ENCODE data around the gene PTRHD1. TPM values are rescaled to one million over a fixed set of nuclear protein-coding genes. Genes with fewer than 3 reads are reported as not detected.
A peak's percentile ranks its signal among the peaks of the same experiment; 100 is the strongest.

PTRHD1 gene
- total RNA-seq, 1 experiment from 2014 or later, result 39.2 TPM

DNA sequence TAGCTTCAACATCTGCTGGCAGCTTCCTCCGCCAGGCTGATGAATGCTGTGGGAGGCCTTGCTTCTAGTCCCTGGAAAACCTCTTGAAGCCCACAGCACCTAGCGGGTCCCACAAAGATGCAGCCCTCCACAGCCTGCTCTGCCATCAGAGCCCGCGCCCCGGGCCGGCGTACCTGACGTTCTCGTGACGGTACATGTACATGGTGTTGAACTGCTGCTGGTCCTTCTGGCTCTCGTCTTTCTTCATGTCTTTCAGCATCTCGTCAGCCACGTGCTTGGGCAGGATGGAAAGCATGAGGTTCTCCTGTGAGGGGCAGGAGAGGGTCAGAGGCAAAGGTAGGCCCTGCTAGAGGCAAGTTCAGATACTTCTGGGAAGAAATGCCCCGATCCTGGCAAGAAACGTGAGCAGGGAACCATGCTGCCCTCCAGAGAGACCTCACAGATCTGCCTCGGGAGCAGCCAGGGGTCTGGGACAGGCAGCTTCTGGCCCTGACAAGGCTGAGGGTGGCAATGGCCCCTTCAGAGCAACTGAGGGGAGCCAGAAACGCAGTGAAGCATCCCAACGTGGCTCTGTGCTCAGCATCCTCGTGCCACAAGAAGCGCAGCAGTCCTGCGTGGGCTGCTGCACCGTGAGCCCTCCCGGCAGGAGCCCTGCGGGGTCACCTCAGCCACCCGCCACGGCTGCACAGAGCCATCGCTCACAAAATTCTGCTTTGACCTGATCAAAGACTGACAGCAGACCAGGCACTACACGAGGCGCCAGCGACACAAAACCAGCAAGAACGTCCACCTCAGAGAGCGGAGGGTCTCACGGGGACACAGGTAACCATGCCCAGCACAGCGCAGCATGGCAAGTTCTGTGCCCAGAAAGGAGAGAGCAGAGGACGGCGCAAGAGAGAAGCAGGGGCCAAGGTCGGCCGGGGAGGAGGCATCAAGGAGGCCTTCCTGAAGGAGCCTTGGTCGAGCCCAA lies 49.2 kb upstream of the PTRHD1 start:
- Mint-ChIP-seq H3K27me3 (ENCODE audit: low read depth) (no peaks in the 10 kb centered on the region; the same call in none of the 2 replicates), H3K9me3 (peaks cover 21% of the 10 kb centered on the region), H3K4me3 (no peak overlapping the region), H3K36me3 (peaks cover 26% of the 10 kb centered on the region), H3K27ac (peak overlapping the region; percentile 70), H3K4me1 (peaks cover 13% of the 10 kb centered on the region)
- ATAC-seq (no peak), DNase-seq (ENCODE audit: low spot score) (no peak)
- POLR2A ChIA-PET, result no interaction called here
- CTCF ChIA-PET, result no interaction called here
- TF ChIP-seq, protein P1, sequence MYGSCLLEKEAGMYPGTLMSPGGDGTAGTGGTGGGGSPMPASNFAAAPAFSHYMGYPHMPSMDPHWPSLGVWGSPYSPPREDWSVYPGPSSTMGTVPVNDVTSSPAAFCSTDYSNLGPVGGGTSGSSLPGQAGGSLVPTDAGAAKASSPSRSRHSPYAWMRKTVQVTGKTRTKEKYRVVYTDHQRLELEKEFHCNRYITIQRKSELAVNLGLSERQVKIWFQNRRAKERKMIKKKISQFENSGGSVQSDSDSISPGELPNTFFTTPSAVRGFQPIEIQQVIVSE (CRISPR knock-in tag; IDR thresholded peaks at IDR 0.05; ENCODE audit: borderline replicate concordance), result no peak
- no peak for TF ChIP-seq TP53 (CRISPR knock-in tag; IDR thresholded peaks at IDR 0.05)
- TF ChIP-seq, protein P2, sequence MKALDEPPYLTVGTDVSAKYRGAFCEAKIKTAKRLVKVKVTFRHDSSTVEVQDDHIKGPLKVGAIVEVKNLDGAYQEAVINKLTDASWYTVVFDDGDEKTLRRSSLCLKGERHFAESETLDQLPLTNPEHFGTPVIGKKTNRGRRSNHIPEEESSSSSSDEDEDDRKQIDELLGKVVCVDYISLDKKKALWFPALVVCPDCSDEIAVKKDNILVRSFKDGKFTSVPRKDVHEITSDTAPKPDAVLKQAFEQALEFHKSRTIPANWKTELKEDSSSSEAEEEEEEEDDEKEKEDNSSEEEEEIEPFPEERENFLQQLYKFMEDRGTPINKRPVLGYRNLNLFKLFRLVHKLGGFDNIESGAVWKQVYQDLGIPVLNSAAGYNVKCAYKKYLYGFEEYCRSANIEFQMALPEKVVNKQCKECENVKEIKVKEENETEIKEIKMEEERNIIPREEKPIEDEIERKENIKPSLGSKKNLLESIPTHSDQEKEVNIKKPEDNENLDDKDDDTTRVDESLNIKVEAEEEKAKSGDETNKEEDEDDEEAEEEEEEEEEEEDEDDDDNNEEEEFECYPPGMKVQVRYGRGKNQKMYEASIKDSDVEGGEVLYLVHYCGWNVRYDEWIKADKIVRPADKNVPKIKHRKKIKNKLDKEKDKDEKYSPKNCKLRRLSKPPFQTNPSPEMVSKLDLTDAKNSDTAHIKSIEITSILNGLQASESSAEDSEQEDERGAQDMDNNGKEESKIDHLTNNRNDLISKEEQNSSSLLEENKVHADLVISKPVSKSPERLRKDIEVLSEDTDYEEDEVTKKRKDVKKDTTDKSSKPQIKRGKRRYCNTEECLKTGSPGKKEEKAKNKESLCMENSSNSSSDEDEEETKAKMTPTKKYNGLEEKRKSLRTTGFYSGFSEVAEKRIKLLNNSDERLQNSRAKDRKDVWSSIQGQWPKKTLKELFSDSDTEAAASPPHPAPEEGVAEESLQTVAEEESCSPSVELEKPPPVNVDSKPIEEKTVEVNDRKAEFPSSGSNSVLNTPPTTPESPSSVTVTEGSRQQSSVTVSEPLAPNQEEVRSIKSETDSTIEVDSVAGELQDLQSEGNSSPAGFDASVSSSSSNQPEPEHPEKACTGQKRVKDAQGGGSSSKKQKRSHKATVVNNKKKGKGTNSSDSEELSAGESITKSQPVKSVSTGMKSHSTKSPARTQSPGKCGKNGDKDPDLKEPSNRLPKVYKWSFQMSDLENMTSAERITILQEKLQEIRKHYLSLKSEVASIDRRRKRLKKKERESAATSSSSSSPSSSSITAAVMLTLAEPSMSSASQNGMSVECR (CRISPR knock-in tag; IDR thresholded peaks at IDR 0.05; ENCODE audit: borderline replicate concordance), result no peak
- no peak for TF ChIP-seq ZNF317 (CRISPR knock-in tag; IDR thresholded peaks at IDR 0.05; ENCODE audit: borderline replicate concordance, low read depth)
- TF ChIP-seq ZNF263 (CRISPR knock-in tag; IDR thresholded peaks at IDR 0.05; ENCODE audit: low read depth), result no peak
- TF ChIP-seq NFYB (CRISPR knock-in tag; conservative IDR thresholded peaks at IDR 0.05; ENCODE audit: low read depth), result no peak
- TF ChIP-seq TCF7 (CRISPR knock-in tag; IDR thresholded peaks at IDR 0.05; ENCODE audit: low read depth), result no peak
- no peak for TF ChIP-seq ELF4 (CRISPR knock-in tag; IDR thresholded peaks at IDR 0.05; ENCODE audit: low read depth)

DNA sequence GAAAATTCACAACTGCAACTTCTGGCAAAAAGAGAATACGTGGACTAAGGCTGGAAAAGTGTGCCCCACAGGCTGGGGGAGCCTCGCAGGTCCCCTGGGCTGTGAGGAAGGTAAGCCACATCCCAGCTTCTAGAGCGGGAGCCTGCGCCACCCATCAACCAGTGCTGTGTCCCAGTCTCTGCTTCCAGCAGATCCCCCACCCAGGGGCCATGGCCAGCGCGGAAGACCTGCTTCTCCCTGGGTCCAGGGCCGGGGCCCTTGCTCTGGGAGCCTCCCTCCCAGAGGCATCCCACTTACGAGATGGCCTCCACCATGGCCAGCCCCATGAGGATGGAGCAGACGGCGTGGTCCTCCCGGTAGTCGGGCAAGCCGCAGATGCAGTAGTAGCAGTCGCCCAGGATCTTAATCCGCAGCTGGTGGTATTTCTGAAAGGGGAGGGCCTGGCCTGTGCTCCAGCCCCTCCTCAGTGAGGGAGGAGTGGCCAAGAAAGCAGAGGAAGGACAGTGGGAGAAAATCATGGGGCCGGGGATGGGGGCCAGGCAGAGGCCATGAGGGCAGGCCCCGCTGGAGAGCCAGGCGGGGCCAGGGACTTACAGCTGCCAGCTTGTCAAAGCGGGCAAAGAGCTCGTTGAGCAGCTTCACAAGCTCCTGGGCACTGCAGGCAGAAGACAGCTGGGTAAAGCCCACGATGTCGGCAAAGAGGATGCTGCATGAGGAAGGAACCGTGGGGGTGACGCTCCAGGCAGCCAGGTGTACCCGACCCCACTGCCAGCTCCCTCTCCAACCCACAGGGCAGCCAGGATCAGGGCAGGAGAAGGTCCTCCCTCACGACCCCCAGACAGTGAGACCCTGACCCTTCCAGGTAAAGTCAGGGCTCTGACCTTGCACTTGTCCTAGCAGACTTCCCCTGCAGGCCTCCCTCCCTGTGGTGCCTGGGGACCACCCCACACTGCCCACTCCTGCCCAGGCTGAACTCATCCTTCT lies 48.1 kb upstream of the PTRHD1 start:
- no peaks in the 10 kb centered on the region; the same call in 1 of the 2 replicates for H3K27me3 Mint-ChIP-seq (ENCODE audit: low read depth)
- peaks cover 13% of the 10 kb centered on the region for H3K4me1 Mint-ChIP-seq
- H3K4me3 Mint-ChIP-seq, result no peak overlapping the region
- H3K36me3 Mint-ChIP-seq, result peaks cover 23% of the 10 kb centered on the region
- H3K9me3 Mint-ChIP-seq, result peaks cover 13% of the 10 kb centered on the region; the same call in 1 of the 2 replicates
- no peak for TF ChIP-seq ZNF219 (CRISPR knock-in tag; IDR thresholded peaks at IDR 0.05; ENCODE audit: borderline replicate concordance)
- no peak for TF ChIP-seq GTF2I (CRISPR knock-in tag; conservative IDR thresholded peaks at IDR 0.05)
- CTCF ChIA-PET, result interaction anchor here (0.7 to 3.1 kb wide), 2 partner anchors 11 to 57 kb away, joined by 3 to 10 read pairs; no protein-coding TSS in a partner anchor
- no peak for DNase-seq (ENCODE audit: low spot score)
- peak overlapping the region; percentile 76 for H3K27ac Mint-ChIP-seq
- POLR2A ChIA-PET, result no interaction called here
- no peak for ATAC-seq

DNA sequence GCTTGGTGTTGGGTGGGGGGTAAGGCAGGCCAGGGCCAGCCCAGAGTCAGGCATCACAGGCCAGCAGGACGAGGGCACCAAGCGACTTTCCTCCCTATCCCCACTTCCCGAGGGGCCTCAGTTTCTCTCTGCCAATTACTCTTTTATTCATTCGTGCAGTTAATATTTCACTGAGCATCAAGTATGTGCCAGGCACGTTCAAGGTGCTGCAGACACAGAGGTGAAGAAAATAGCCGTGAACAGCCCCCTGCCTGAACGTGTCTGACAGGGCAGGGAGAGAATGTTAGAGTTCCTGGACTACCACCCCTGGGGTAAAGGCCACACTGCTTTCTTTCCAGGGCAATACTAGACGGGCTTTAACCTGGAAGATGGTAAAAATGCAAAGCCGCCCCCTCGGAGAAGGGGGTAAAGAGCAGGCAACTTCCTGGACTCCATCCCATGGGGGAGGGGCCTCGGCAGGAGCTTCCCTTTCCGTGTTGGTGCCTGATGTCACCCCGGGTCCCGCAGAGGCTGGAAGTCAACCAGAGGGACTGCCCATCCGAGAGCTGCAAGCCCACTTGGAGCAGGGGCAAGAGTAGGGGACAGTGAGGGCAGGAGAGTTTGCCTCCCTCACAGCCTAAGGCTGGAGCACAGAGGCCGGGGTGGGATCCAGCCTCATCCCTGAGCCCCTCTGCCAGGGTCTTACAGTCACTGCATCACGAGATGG lies 47.1 kb upstream of the PTRHD1 start:
- Mint-ChIP-seq H3K36me3 (peaks cover 22% of the 10 kb centered on the region), H3K27ac (peak overlapping the region; percentile 63; the same call in 1 of the 2 replicates), H3K4me1 (peaks cover 11% of the 10 kb centered on the region), H3K27me3 (ENCODE audit: low read depth) (no peaks in the 10 kb centered on the region), H3K9me3 (peaks cover 6% of the 10 kb centered on the region; the same call in 1 of the 2 replicates), H3K4me3 (no peak overlapping the region)
- no peak for DNase-seq (ENCODE audit: low spot score)
- TF ChIP-seq, protein P3, sequence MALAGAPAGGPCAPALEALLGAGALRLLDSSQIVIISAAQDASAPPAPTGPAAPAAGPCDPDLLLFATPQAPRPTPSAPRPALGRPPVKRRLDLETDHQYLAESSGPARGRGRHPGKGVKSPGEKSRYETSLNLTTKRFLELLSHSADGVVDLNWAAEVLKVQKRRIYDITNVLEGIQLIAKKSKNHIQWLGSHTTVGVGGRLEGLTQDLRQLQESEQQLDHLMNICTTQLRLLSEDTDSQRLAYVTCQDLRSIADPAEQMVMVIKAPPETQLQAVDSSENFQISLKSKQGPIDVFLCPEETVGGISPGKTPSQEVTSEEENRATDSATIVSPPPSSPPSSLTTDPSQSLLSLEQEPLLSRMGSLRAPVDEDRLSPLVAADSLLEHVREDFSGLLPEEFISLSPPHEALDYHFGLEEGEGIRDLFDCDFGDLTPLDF (CRISPR knock-in tag; IDR thresholded peaks at IDR 0.05), result no peak
- TF ChIP-seq ZNF416 (CRISPR knock-in tag; IDR thresholded peaks at IDR 0.05), result no peak
- TF ChIP-seq NFATC4 (CRISPR knock-in tag; IDR thresholded peaks at IDR 0.05), result no peak
- no peak for TF ChIP-seq TEAD1 (CRISPR knock-in tag; IDR thresholded peaks at IDR 0.05)
- TF ChIP-seq FOXJ3 (CRISPR knock-in tag; IDR thresholded peaks at IDR 0.05; ENCODE audit: borderline replicate concordance), result no peak
- no peak for TF ChIP-seq ELF4 (CRISPR knock-in tag; IDR thresholded peaks at IDR 0.05; ENCODE audit: low read depth)
- TF ChIP-seq TP53 (CRISPR knock-in tag; IDR thresholded peaks at IDR 0.05), result no peak
- TF ChIP-seq, protein P4, sequence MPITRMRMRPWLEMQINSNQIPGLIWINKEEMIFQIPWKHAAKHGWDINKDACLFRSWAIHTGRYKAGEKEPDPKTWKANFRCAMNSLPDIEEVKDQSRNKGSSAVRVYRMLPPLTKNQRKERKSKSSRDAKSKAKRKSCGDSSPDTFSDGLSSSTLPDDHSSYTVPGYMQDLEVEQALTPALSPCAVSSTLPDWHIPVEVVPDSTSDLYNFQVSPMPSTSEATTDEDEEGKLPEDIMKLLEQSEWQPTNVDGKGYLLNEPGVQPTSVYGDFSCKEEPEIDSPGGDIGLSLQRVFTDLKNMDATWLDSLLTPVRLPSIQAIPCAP (CRISPR knock-in tag; IDR thresholded peaks at IDR 0.05), result no peak
- TF ChIP-seq, protein P5, sequence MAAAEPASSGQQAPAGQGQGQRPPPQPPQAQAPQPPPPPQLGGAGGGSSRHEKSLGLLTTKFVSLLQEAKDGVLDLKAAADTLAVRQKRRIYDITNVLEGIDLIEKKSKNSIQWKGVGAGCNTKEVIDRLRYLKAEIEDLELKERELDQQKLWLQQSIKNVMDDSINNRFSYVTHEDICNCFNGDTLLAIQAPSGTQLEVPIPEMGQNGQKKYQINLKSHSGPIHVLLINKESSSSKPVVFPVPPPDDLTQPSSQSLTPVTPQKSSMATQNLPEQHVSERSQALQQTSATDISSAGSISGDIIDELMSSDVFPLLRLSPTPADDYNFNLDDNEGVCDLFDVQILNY (CRISPR knock-in tag; IDR thresholded peaks at IDR 0.05), result no peak
- CTCF ChIA-PET, result interaction anchor here (3.1 kb wide), 1 partner anchor 10 kb away, joined by 10 read pairs; no protein-coding TSS in a partner anchor
- POLR2A ChIA-PET, result no interaction called here
- ATAC-seq, result peak; percentile 38
